Body of pancreas (tissue), 4 donors: ENCODE data around the gene GYG2. TPM values are rescaled to one million over a fixed set of nuclear protein-coding genes. Genes with fewer than 3 reads are reported as not detected.
A peak's percentile ranks its signal among the peaks of the same experiment; 100 is the strongest.
"Not testable (repeated sequence)": the region's sequence is repeated elsewhere in the genome, so short reads cannot be mapped to it uniquely, and the experiment has no call there.

Experiments used
- ATAC-seq: fragments of 150-250 bp; one replicate; pipeline ENCODE4 v1.9.1; 2016
- DNase-seq, 4 donors: peaks; one replicate each; pipeline ENCODE4 v3.0.0-alpha.2; 2019
- H3K27ac ChIP-seq, 4 donors: fragments of 200-600 bp; sonication (generic); 1 replicate in 3 of 4; 2 replicates in 1 of 4; pipeline versions ENCODE4 v1.5.1 to v1.6.1; 2016 to 2019; ENCODE audit warnings: mild to moderate bottlenecking in 1 of 4, mixed read lengths in 1 of 4, moderate library complexity in 1 of 4
- H3K27me3 ChIP-seq, 2 donors: fragments of 200-600 bp; sonication (generic); one replicate each; pipeline ENCODE4 v1.6.0; 2016; ENCODE audit warnings: mild to moderate bottlenecking in 1 of 2
- H3K36me3 ChIP-seq, 2 donors: fragments of 200-600 bp; sonication (generic); replicated peaks in 1 of 2; 2 replicates each; pipeline ENCODE4 v1.5.1; 2016; ENCODE audit warnings: low read depth in 2 of 2; ENCODE audit not compliant: insufficient read depth in 1 of 2
- H3K4me1 ChIP-seq: fragments of 200-600 bp; sonication (generic); one replicate; pipeline ENCODE4 v1.6.0; 2016
- H3K4me3 ChIP-seq, 2 donors: fragments of 200-600 bp; sonication (generic); 1 replicate in 1 of 2; 2 replicates in 1 of 2; pipeline ENCODE4 v1.5.1; 2016 to 2019
- H3K9me3 ChIP-seq, 3 donors: fragments of 200-600 bp; sonication (generic); 1 replicate in 2 of 3; 2 replicates in 1 of 3; pipeline ENCODE4 v1.5.1; 2016
- CTCF ChIP-seq, 7 experiments: fragments of 450-650 bp in 4 of 7; fragments of 200-600 bp in 3 of 7; sonication (generic) in 3 of 7; IDR thresholded peaks; one replicate each; pipeline ENCODE4 v1.5.1; 2016 to 2019; ENCODE audit warnings: antibody characterized with exemption in 7 of 7
- POLR2A ChIP-seq, 3 donors: fragments of 450-650 bp; IDR thresholded peaks; one replicate each; pipeline ENCODE4 v1.6.1; 2016; ENCODE audit warnings: antibody characterized with exemption in 3 of 3, mild to moderate bottlenecking in 2 of 3
- WGBS, 2 donors: methylation state at CpG; one replicate each; pipeline ENCODE4 v1.1.5; 2017; 5-methylcytosine and 5-hydroxymethylcytosine counted together
- intact Hi-C: fragments of 100-400 bp; cut with DNase I; formaldehyde crosslinking; loops from one replicate; pipeline ENCODE4 v1.15.1; 2023
- total RNA-seq, 2 donors: library from RNA; depleted of rRNA; stranded (reverse); fragments of >200 nt; gene quantifications; one replicate each; pipeline ENCODE4 v1.1.0, GENCODE V29; 2016

GYG2 gene
- total RNA-seq, 2 donors from 2014 or later, result 6.0 to 21.4 TPM

GRCh38 chrX:2889706-2890490, 61.2 kb downstream of the GYG2 start:
- peak overlapping the region; percentile 25 to 74 (median 67) for H3K27ac ChIP-seq
- H3K4me1 ChIP-seq, result peaks cover 21% of the 10 kb centered on the region
- H3K4me3 ChIP-seq, H3K36me3 ChIP-seq, H3K27me3 ChIP-seq, intact Hi-C loops, H3K9me3 ChIP-seq: not testable (repeated sequence)
- peak in 6 of 7 experiments; percentile 17 to 56 (median 46) for TF ChIP-seq CTCF (IDR thresholded peaks at IDR 0.05)
- 22 to 28% methylated on average over 10 to 15 of the region's 15 CpGs for WGBS, 2 donors
- DNase-seq, result peak; percentile 24 to 48 (median 42)
- ATAC-seq, result peak; percentile 64

GRCh38 chrX:2890536-2891460, 62.1 kb downstream of the GYG2 start:
- peaks cover 29% of the 10 kb centered on the region for H3K4me1 ChIP-seq
- H3K4me3 ChIP-seq, intact Hi-C loops, ATAC-seq, H3K36me3 ChIP-seq, DNase-seq, H3K27me3 ChIP-seq, H3K9me3 ChIP-seq: not testable (repeated sequence)
- H3K27ac ChIP-seq, result peak overlapping the region in 2 of 4 donors; percentile 64 to 74
- 62 to 66% methylated on average over 19 of the region's 22 CpGs for WGBS, 2 donors

GRCh38 chrX:2892816-2893215, 64.1 kb downstream of the GYG2 start:
- TF ChIP-seq CTCF (IDR thresholded peaks at IDR 0.05) (no peak), POLR2A (IDR thresholded peaks at IDR 0.05) (no peak)
- H3K27ac ChIP-seq, result peak overlapping the region in 1 of 4 donors; percentile 44
- no peak overlapping the region for H3K4me3 ChIP-seq
- peaks cover 43% of the 10 kb centered on the region for H3K4me1 ChIP-seq
- intact Hi-C loops, result no loop called here
- H3K27me3 ChIP-seq, result no peaks in the 10 kb centered on the region
- ATAC-seq (no peak), DNase-seq (no peak)
- H3K36me3 ChIP-seq, result no peaks in the 10 kb centered on the region
- H3K9me3 ChIP-seq, result no peaks in the 10 kb centered on the region
- WGBS, 2 donors, result 61 to 74% methylated on average over 5 of the region's 5 CpGs

GRCh38 chrX:2894885-2895292, 66.2 kb downstream of the GYG2 start:
- no peaks in the 10 kb centered on the region for H3K36me3 ChIP-seq
- intact Hi-C loops, result no loop called here
- DNase-seq, result peak; percentile 39 to 70 (median 67)
- peak overlapping the region; percentile 45 to 92 (median 78) for H3K27ac ChIP-seq
- peaks cover 58% of the 10 kb centered on the region for H3K4me1 ChIP-seq
- H3K4me3 ChIP-seq, result no peak overlapping the region
- H3K27me3 ChIP-seq, result no peaks in the 10 kb centered on the region
- ATAC-seq, result peak; percentile 10
- 27 to 62% methylated on average over 4 to 9 of the region's 9 CpGs for WGBS, 2 donors
- no peaks in the 10 kb centered on the region for H3K9me3 ChIP-seq
- TF ChIP-seq CTCF (IDR thresholded peaks at IDR 0.05), result no peak
- TF ChIP-seq POLR2A (IDR thresholded peaks at IDR 0.05), result no peak

- WGBS, 2 donors, result 6 to 23% methylated on average over 7 to 11 of the region's 12 CpGs
- DNase-seq (peak in 2 of 4 donors; percentile 33 to 42), ATAC-seq (peak; percentile 36)
- no peaks in the 10 kb centered on the region for H3K27me3 ChIP-seq
- H3K9me3 ChIP-seq, result no peaks in the 10 kb centered on the region
- intact Hi-C loops, result no loop called here
- no peaks in the 10 kb centered on the region for H3K36me3 ChIP-seq
- peak in 1 of 3 donors; percentile 10 for TF ChIP-seq POLR2A (IDR thresholded peaks at IDR 0.05)
- TF ChIP-seq CTCF (IDR thresholded peaks at IDR 0.05), result no peak
- H3K27ac ChIP-seq, result peak overlapping the region; percentile 88 to 92 (median 91)
- peaks cover 51% of the 10 kb centered on the region for H3K4me1 ChIP-seq
- no peak overlapping the region for H3K4me3 ChIP-seq
These were observed 68.6 kb downstream of the GYG2 start for GRCh38 chrX:2897311-2897689.
